Ascending aorta (tissue), 2 donors: Measurements from ENCODE around the gene CPA3. TPM values are rescaled to one million over a fixed set of nuclear protein-coding genes. Genes with fewer than 3 reads are reported as not detected.

Source experiments
- DNase-seq, 2 donors: peaks; one replicate each; pipeline ENCODE4 v3.0.0-alpha.2; 2019; ENCODE audit warnings: low spot score in 2 of 2
- H3K27ac ChIP-seq, 2 donors: fragments of 200-600 bp; sonication (generic); one replicate each; pipeline ENCODE4 v1.5.1; 2016 to 2017; ENCODE audit warnings: mild to moderate bottlenecking in 1 of 2
- H3K27me3 ChIP-seq: fragments of 200-600 bp; sonication (generic); one replicate; pipeline ENCODE4 v1.5.1; 2017
- H3K36me3 ChIP-seq, 2 donors: fragments of 200-600 bp; sonication (generic); one replicate each; pipeline ENCODE4 v1.5.1; 2016
- H3K4me1 ChIP-seq, 2 donors: fragments of 200-600 bp; sonication (generic); one replicate each; pipeline ENCODE4 v1.5.1; 2016 to 2017; ENCODE audit warnings: mild to moderate bottlenecking in 1 of 2
- H3K4me3 ChIP-seq, 2 donors: fragments of 200-600 bp; sonication (generic); one replicate each; pipeline ENCODE4 v1.5.1; 2016 to 2017; ENCODE audit warnings: mild to moderate bottlenecking in 1 of 2
- H3K9me3 ChIP-seq, 2 donors: fragments of 200-600 bp; sonication (generic); one replicate each; pipeline ENCODE4 v1.5.1; 2016
- intact Hi-C: fragments of 100-400 bp; cut with DNase I; formaldehyde crosslinking; loops from one replicate; pipeline ENCODE4 v1.15.1; 2023
- total RNA-seq: library from RNA; depleted of rRNA; stranded (reverse); fragments of >200 nt; gene quantifications from one replicate; pipeline ENCODE4 v1.1.0, GENCODE V29; 2016
- TF ChIP-seq, protein P1 (sequence below), 3 experiments: fragments of 200-600 bp in 2 of 3; fragments of 450-650 bp in 1 of 3; sonication (generic) in 2 of 3; IDR thresholded peaks; one replicate each; pipeline ENCODE4 v1.5.1; 2016 to 2019; ENCODE audit warnings: antibody characterized with exemption in 3 of 3, mild to moderate bottlenecking in 1 of 3, moderate library complexity in 1 of 3

Gene CPA3
- total RNA-seq, 1 donor from 2014 or later = not detected

- TF ChIP-seq, protein P1, sequence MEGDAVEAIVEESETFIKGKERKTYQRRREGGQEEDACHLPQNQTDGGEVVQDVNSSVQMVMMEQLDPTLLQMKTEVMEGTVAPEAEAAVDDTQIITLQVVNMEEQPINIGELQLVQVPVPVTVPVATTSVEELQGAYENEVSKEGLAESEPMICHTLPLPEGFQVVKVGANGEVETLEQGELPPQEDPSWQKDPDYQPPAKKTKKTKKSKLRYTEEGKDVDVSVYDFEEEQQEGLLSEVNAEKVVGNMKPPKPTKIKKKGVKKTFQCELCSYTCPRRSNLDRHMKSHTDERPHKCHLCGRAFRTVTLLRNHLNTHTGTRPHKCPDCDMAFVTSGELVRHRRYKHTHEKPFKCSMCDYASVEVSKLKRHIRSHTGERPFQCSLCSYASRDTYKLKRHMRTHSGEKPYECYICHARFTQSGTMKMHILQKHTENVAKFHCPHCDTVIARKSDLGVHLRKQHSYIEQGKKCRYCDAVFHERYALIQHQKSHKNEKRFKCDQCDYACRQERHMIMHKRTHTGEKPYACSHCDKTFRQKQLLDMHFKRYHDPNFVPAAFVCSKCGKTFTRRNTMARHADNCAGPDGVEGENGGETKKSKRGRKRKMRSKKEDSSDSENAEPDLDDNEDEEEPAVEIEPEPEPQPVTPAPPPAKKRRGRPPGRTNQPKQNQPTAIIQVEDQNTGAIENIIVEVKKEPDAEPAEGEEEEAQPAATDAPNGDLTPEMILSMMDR (IDR thresholded peaks at IDR 0.05) = no peak
- Histone ChIP-seq H3K4me3 (no peak overlapping the region), H3K27me3 (no peaks in the 10 kb centered on the region), H3K9me3 (no peaks in the 10 kb centered on the region), H3K36me3 (no peaks in the 10 kb centered on the region), H3K4me1 (no peaks in the 10 kb centered on the region), H3K27ac (no peak overlapping the region)
- DNase-seq = no peak
- intact Hi-C loops = no loop called here
Measured at GRCh38 chr3:148883163-148883562, 18.1 kb downstream of the CPA3 start.

GRCh38 chr3:148884261-148884660 lies 19.2 kb downstream of the CPA3 start:
- H3K9me3 ChIP-seq = no peaks in the 10 kb centered on the region

GRCh38 chr3:148889828-148890227 lies 24.7 kb downstream of the CPA3 start:
- intact Hi-C loops = no loop called here
- Histone ChIP-seq H3K4me3 (no peak overlapping the region), H3K9me3 (no peaks in the 10 kb centered on the region), H3K27ac (no peak overlapping the region), H3K4me1 (no peaks in the 10 kb centered on the region), H3K36me3 (no peaks in the 10 kb centered on the region), H3K27me3 (no peaks in the 10 kb centered on the region)
- no peak for DNase-seq
- TF ChIP-seq, protein P1 (IDR thresholded peaks at IDR 0.05) = no peak

More at GRCh38 chr3:148884261-148884660, 19.2 kb downstream of the CPA3 start:
- Histone ChIP-seq H3K4me3 (no peak overlapping the region), H3K27ac (no peak overlapping the region), H3K4me1 (no peaks in the 10 kb centered on the region), H3K27me3 (no peaks in the 10 kb centered on the region), H3K36me3 (no peaks in the 10 kb centered on the region)
- TF ChIP-seq, protein P1 (IDR thresholded peaks at IDR 0.05) = no peak
- intact Hi-C loops = no loop called here
- no peak for DNase-seq

- Histone ChIP-seq H3K4me1 (no peaks in the 10 kb centered on the region), H3K27me3 (no peaks in the 10 kb centered on the region), H3K36me3 (no peaks in the 10 kb centered on the region), H3K9me3 (no peaks in the 10 kb centered on the region), H3K4me3 (no peak overlapping the region), H3K27ac (no peak overlapping the region)
- intact Hi-C loops = no loop called here
- TF ChIP-seq, protein P1 (IDR thresholded peaks at IDR 0.05) = no peak
- DNase-seq = no peak
Measured at GRCh38 chr3:148896062-148896461, 31.0 kb downstream of the CPA3 start.

- intact Hi-C loops = no loop called here
- Histone ChIP-seq H3K4me1 (no peaks in the 10 kb centered on the region), H3K36me3 (no peaks in the 10 kb centered on the region), H3K9me3 (no peaks in the 10 kb centered on the region), H3K27me3 (no peaks in the 10 kb centered on the region), H3K4me3 (no peak overlapping the region), H3K27ac (no peak overlapping the region)
- DNase-seq = no peak
- TF ChIP-seq, protein P1 (IDR thresholded peaks at IDR 0.05) = no peak
Measured at GRCh38 chr3:148901987-148902791, 37.1 kb downstream of the CPA3 start.
